ENCODE data around the gene ACTRT1. TPM values are rescaled to one million over a fixed set of nuclear protein-coding genes. Genes with fewer than 3 reads are reported as not detected.

ACTRT1 gene
- total and polyA plus RNA-seq, 2 donors (not counting 1 experiment from before 2014, with no cell fraction given), result not detected

DNA sequence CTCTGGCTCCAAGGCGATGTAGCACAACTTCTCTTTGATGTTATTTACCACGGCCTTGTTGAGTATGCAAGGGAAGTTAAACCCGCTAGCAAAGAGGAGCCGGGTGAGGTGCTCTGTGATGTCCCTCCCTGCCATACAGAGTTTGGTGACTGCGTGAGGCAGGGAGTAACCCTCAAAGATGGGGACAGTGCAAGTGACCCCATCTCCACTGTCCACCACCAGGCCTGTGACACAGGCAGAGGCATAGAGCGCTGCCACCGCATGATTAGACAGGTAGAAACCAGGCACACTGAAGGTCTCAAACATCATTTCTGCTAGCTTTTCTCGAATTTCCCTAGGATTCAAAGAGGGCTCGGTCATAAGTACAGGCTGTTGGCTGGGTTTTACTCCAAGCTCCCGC is 677 bp downstream of the ACTRT1 start:
- Histone ChIP-seq H3K9me3 (ENCODE audit: control insufficient read depth, insufficient read depth, low read depth, low read length) (no peaks in the 10 kb centered on the region), H2AFZ (ENCODE audit: low read length) (no peak overlapping the region), H3K27ac (ENCODE audit: insufficient read depth, low read length) (no peak overlapping the region), H3K4me1 (ENCODE audit: control insufficient read depth, extremely low read depth, insufficient read depth, low read length) (no peaks in the 10 kb centered on the region), H3K79me2 (ENCODE audit: control insufficient read depth, insufficient read depth, low read length) (no peaks in the 10 kb centered on the region), H3K9ac (ENCODE audit: insufficient read depth, low read length) (no peak overlapping the region), H3K27me3 (ENCODE audit: control insufficient read depth, insufficient read depth, low read length) (no peaks in the 10 kb centered on the region), H3K4me3 (replicated peaks in 1 of 4; ENCODE audit: control extremely low read depth in 1 of 4, insufficient read depth in 1 of 4, low read depth in 3 of 4, low read length in 4 of 4) (no peak overlapping the region), H3K36me3 (ENCODE audit: control insufficient read depth, insufficient read depth, low read length) (no peaks in the 10 kb centered on the region), H3K4me2 (ENCODE audit: extremely low read depth, insufficient read depth, low read length) (no peak overlapping the region), H4K20me1 (ENCODE audit: control insufficient read depth, extremely low read depth, insufficient read depth, low read length) (no peaks in the 10 kb centered on the region)
- no peak for TF ChIP-seq EZH2 (IDR thresholded peaks at IDR 0.05; ENCODE audit: low read length, missing control alignments)
- no peak for DNase-seq (ENCODE audit: low read depth in 2 of 2)

DNA sequence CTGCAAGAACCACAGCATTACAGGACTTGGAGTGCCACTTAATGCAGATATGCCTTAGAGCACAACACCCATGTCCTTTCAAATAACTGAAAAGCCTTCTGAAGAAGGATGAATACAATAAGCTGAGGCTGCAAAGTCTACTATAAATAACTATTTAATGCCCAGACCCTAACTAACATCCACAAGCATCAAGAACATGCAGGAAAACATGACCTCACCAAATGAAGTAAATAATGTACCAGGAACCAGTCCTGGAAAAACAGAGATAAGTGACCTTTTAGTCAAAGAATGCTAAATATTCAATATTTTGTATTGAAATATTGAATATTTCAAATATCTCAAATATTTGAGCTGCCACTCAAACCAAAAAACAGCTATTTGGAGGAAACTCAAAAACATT is 16.9 kb downstream of the ACTRT1 start:
- H2AFZ ChIP-seq (ENCODE audit: low read length), result no peak overlapping the region
- no peak overlapping the region for H3K27ac ChIP-seq (ENCODE audit: insufficient read depth, low read length)
- no peak overlapping the region for H3K4me3 ChIP-seq (replicated peaks in 1 of 4; ENCODE audit: control extremely low read depth in 1 of 4, insufficient read depth in 1 of 4, low read depth in 3 of 4, low read length in 4 of 4)
- no peak overlapping the region for H3K9ac ChIP-seq (ENCODE audit: insufficient read depth, low read length)
- H3K36me3 ChIP-seq (ENCODE audit: control insufficient read depth, insufficient read depth, low read length), result no peaks in the 10 kb centered on the region
- no peaks in the 10 kb centered on the region for H3K27me3 ChIP-seq (ENCODE audit: control insufficient read depth, insufficient read depth, low read length)
- TF ChIP-seq EZH2 (IDR thresholded peaks at IDR 0.05; ENCODE audit: low read length, missing control alignments), result no peak
- TF ChIP-seq, protein P1, sequence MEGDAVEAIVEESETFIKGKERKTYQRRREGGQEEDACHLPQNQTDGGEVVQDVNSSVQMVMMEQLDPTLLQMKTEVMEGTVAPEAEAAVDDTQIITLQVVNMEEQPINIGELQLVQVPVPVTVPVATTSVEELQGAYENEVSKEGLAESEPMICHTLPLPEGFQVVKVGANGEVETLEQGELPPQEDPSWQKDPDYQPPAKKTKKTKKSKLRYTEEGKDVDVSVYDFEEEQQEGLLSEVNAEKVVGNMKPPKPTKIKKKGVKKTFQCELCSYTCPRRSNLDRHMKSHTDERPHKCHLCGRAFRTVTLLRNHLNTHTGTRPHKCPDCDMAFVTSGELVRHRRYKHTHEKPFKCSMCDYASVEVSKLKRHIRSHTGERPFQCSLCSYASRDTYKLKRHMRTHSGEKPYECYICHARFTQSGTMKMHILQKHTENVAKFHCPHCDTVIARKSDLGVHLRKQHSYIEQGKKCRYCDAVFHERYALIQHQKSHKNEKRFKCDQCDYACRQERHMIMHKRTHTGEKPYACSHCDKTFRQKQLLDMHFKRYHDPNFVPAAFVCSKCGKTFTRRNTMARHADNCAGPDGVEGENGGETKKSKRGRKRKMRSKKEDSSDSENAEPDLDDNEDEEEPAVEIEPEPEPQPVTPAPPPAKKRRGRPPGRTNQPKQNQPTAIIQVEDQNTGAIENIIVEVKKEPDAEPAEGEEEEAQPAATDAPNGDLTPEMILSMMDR (conservative IDR thresholded peaks at IDR 0.05 in 1 of 2, IDR thresholded peaks at IDR 0.05 in 1 of 2; ENCODE audit: low read depth in 1 of 2, low read length in 2 of 2), result no peak
- H3K4me1 ChIP-seq (ENCODE audit: control insufficient read depth, extremely low read depth, insufficient read depth, low read length), result no peaks in the 10 kb centered on the region
- no peaks in the 10 kb centered on the region for H3K79me2 ChIP-seq (ENCODE audit: control insufficient read depth, insufficient read depth, low read length)
- DNase-seq (ENCODE audit: low read depth in 2 of 2), result no peak
- no peaks in the 10 kb centered on the region for H3K9me3 ChIP-seq (ENCODE audit: control insufficient read depth, insufficient read depth, low read depth, low read length)
- H3K4me2 ChIP-seq (ENCODE audit: extremely low read depth, insufficient read depth, low read length), result no peak overlapping the region
- no peaks in the 10 kb centered on the region for H4K20me1 ChIP-seq (ENCODE audit: control insufficient read depth, extremely low read depth, insufficient read depth, low read length)

DNA sequence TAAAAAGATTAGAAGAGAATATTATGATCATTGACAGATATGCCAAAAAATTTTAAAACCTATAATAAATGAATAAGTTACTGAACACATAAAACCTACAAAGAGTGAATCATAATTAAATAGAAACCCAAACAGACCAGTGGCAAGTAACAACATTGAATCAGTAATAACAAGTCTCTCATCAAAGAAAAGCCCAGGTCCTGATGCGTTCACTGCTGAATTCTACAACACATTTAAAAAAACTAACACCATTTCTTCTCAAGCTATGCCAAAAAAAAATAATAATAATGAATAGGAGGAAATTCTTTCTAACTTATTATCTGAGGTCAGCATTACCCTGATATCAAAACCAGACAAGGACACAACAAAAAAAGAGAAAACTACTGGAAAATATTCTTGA is 30.6 kb downstream of the ACTRT1 start:
- Histone ChIP-seq H3K9ac (ENCODE audit: insufficient read depth, low read length) (no peak overlapping the region), H3K9me3 (ENCODE audit: control insufficient read depth, insufficient read depth, low read depth, low read length) (no peaks in the 10 kb centered on the region), H3K4me1 (ENCODE audit: control insufficient read depth, extremely low read depth, insufficient read depth, low read length) (no peaks in the 10 kb centered on the region), H4K20me1 (ENCODE audit: control insufficient read depth, extremely low read depth, insufficient read depth, low read length) (no peaks in the 10 kb centered on the region), H3K27me3 (ENCODE audit: control insufficient read depth, insufficient read depth, low read length) (no peaks in the 10 kb centered on the region), H2AFZ (ENCODE audit: low read length) (no peak overlapping the region), H3K4me2 (ENCODE audit: extremely low read depth, insufficient read depth, low read length) (no peak overlapping the region), H3K4me3 (replicated peaks in 1 of 4; ENCODE audit: control extremely low read depth in 1 of 4, insufficient read depth in 1 of 4, low read depth in 3 of 4, low read length in 4 of 4) (no peak overlapping the region), H3K79me2 (ENCODE audit: control insufficient read depth, insufficient read depth, low read length) (no peaks in the 10 kb centered on the region), H3K27ac (ENCODE audit: insufficient read depth, low read length) (no peak overlapping the region), H3K36me3 (ENCODE audit: control insufficient read depth, insufficient read depth, low read length) (no peaks in the 10 kb centered on the region)
- TF ChIP-seq, protein P1 (conservative IDR thresholded peaks at IDR 0.05 in 1 of 2, IDR thresholded peaks at IDR 0.05 in 1 of 2; ENCODE audit: low read depth in 1 of 2, low read length in 2 of 2), result no peak
- no peak for TF ChIP-seq EZH2 (IDR thresholded peaks at IDR 0.05; ENCODE audit: low read length, missing control alignments)
- no peak for DNase-seq (ENCODE audit: low read depth in 2 of 2)
